H1 (cell line): ENCODE measurements around the gene NGEF. TPM values are rescaled to one million over a fixed set of nuclear protein-coding genes. Genes with fewer than 3 reads are reported as not detected.

Experiments used
- CTCF ChIA-PET: fragments of 300-600 bp; sonication (Branson Sonifier 250); formaldehyde crosslinking; loops from one replicate; lab custom pipeline; 2021; ENCODE audit not compliant: partially characterized antibody; lab: Charles Lee
- POLR2A ChIA-PET: fragments of 300-600 bp; sonication (Branson Sonifier 250); formaldehyde crosslinking; loops from one replicate; lab custom pipeline; 2021; ENCODE audit warnings: inconsistent platforms; ENCODE audit not compliant: partially characterized antibody; lab: Charles Lee
- DNase-seq, 2 experiments: peaks; one replicate each; pipeline versions ENCODE4 v3.0.0 to v3.0.0-alpha.2; 2010 to 2022; ENCODE audit warnings: low spot score in 2 of 2, low read depth in 1 of 2, mixed read lengths in 1 of 2
- FAIRE-seq: peaks from 2 replicates; lab custom pipeline; 2011; peaks lifted over from hg19 to GRCh38; lab: Jason Lieb, UNC
- H2AFZ ChIP-seq: 2 replicates; pipeline ENCODE4 v1.8.1; 2012; ENCODE audit warnings: low read length, inconsistent platforms
- H2AK5ac ChIP-seq: 2 replicates; pipeline ENCODE4 v1.6.1; 2013; ENCODE audit warnings: low read depth, low read length
- H2BK120ac ChIP-seq: replicated peaks from 2 replicates; pipeline ENCODE3; 2013; ENCODE audit warnings: low read depth, low read length, inconsistent platforms
- H2BK12ac ChIP-seq: 2 replicates; pipeline ENCODE4 v1.6.1; 2013; ENCODE audit warnings: low read depth, low read length
- H2BK15ac ChIP-seq: 2 replicates; pipeline ENCODE4 v1.6.1; 2013; ENCODE audit warnings: low read length
- H2BK20ac ChIP-seq: 2 replicates; pipeline ENCODE4 v1.6.1; 2013; ENCODE audit warnings: low read length
- H2BK5ac ChIP-seq: 2 replicates; pipeline ENCODE4 v1.6.1; 2013; ENCODE audit warnings: low read depth, low read length
- H3K14ac ChIP-seq: 2 replicates; pipeline ENCODE4 v1.6.1; 2013; ENCODE audit warnings: inconsistent platforms; ENCODE audit not compliant: insufficient read length
- H3K18ac ChIP-seq: 2 replicates; pipeline ENCODE4 v1.6.1; 2013; ENCODE audit warnings: low read length; ENCODE audit errors: extremely low read depth
- H3K23ac ChIP-seq: 2 replicates; pipeline ENCODE4 v1.6.1; 2013; ENCODE audit warnings: inconsistent platforms; ENCODE audit not compliant: insufficient read length
- H3K23me2 ChIP-seq: 2 replicates; pipeline ENCODE4 v1.6.1; 2013; ENCODE audit warnings: low read depth, low read length
- H3K27ac ChIP-seq: 2 replicates; pipeline ENCODE4 v1.6.1; 2011; ENCODE audit warnings: low read depth, low read length, inconsistent platforms
- H3K27me3 ChIP-seq, 4 experiments: replicated peaks in 1 of 4; 1 replicate in 1 of 4; 2 replicates in 3 of 4; pipeline versions ENCODE4 v1.6.1 to v1.8.1; 2011 to 2013; ENCODE audit warnings: low read length in 3 of 4, mild to moderate bottlenecking in 3 of 4, inconsistent platforms in 2 of 4, mixed read lengths in 2 of 4, moderate library complexity in 1 of 4; ENCODE audit not compliant: control insufficient read depth in 3 of 4, insufficient read depth in 3 of 4; ENCODE audit errors: extremely low read depth in 1 of 4
- H3K36me3 ChIP-seq, 4 experiments: 2 replicates each; pipeline versions ENCODE4 v1.6.1 to v1.8.1; 2011 to 2013; ENCODE audit warnings: mild to moderate bottlenecking in 4 of 4, low read length in 3 of 4, moderate library complexity in 2 of 4, control low read depth in 1 of 4, inconsistent platforms in 1 of 4; ENCODE audit not compliant: insufficient read depth in 4 of 4, control insufficient read depth in 2 of 4
- H3K4ac ChIP-seq: replicated peaks from 2 replicates; pipeline ENCODE3; 2013; ENCODE audit warnings: low read length, low read depth, mixed read lengths, inconsistent platforms; ENCODE audit not compliant: insufficient read length
- H3K4me1 ChIP-seq, 4 experiments: replicated peaks in 1 of 4; 1 replicate in 1 of 4; 2 replicates in 3 of 4; pipeline versions ENCODE4 v1.6.1 to v1.8.1; 2011 to 2013; ENCODE audit warnings: low read length in 3 of 4, inconsistent platforms in 2 of 4, mixed read lengths in 1 of 4; ENCODE audit not compliant: insufficient read depth in 4 of 4, control insufficient read depth in 3 of 4
- H3K4me2 ChIP-seq, 2 experiments: 2 replicates each; pipeline versions ENCODE4 v1.6.1 to v1.8.1; 2011 to 2013; ENCODE audit warnings: low read depth in 2 of 2, low read length in 2 of 2, control low read depth in 1 of 2, inconsistent platforms in 1 of 2, mild to moderate bottlenecking in 1 of 2; ENCODE audit not compliant: insufficient read depth in 1 of 2
- H3K4me3 ChIP-seq, 4 experiments: fragments of 200-600, 300-600 bp in 1 of 4; sonication (generic), shearing (Covaris generic), sonication (Bioruptor Twin) in 1 of 4; 2 replicates each; pipeline versions ENCODE4 v1.5.1 to v1.8.1; 2011 to 2016; ENCODE audit warnings: low read length in 4 of 4, low read depth in 3 of 4, control low read depth in 2 of 4, inconsistent platforms in 2 of 4, mild to moderate bottlenecking in 2 of 4, mixed read lengths in 1 of 4, moderate library complexity in 1 of 4; ENCODE audit not compliant: insufficient read depth in 2 of 4; ENCODE audit errors: extremely low read depth in 1 of 4
- H3K56ac ChIP-seq: replicated peaks from 2 replicates; pipeline ENCODE3; 2013; ENCODE audit warnings: low read depth, mild to moderate bottlenecking, mixed read lengths, low read length, inconsistent platforms; ENCODE audit not compliant: insufficient read length
- H3K79me1 ChIP-seq: 2 replicates; pipeline ENCODE4 v1.6.1; 2013; ENCODE audit warnings: low read depth, low read length, control low read depth
- H3K79me2 ChIP-seq, 2 experiments: 2 replicates each; pipeline versions ENCODE4 v1.6.1 to v1.8.1; 2012 to 2013; ENCODE audit warnings: low read length in 2 of 2, mild to moderate bottlenecking in 2 of 2, inconsistent platforms in 1 of 2; ENCODE audit not compliant: insufficient read depth in 2 of 2, control insufficient read depth in 1 of 2
- H3K9ac ChIP-seq, 4 experiments: replicated peaks in 1 of 4; 1 replicate in 1 of 4; 2 replicates in 3 of 4; pipeline versions ENCODE4 v1.6.1 to v1.8.1; 2011 to 2013; ENCODE audit warnings: low read depth in 3 of 4, low read length in 3 of 4, control low read depth in 2 of 4, mild to moderate bottlenecking in 2 of 4, moderate library complexity in 2 of 4, inconsistent platforms in 1 of 4; ENCODE audit errors: extremely low read depth in 1 of 4
- H3K9me3 ChIP-seq, 2 experiments: 2 replicates each; pipeline versions ENCODE4 v1.6.1 to v1.8.1; 2012 to 2013; ENCODE audit warnings: mild to moderate bottlenecking in 2 of 2, moderate library complexity in 2 of 2, control low read depth in 1 of 2, inconsistent platforms in 1 of 2, low read depth in 1 of 2, low read length in 1 of 2, mixed read lengths in 1 of 2; ENCODE audit not compliant: insufficient read depth in 2 of 2
- H4K20me1 ChIP-seq, 2 experiments: replicated peaks in 1 of 2; 2 replicates each; pipeline versions ENCODE3 to v1.8.1; 2011 to 2013; ENCODE audit warnings: inconsistent platforms in 2 of 2, low read length in 2 of 2, mild to moderate bottlenecking in 1 of 2; ENCODE audit not compliant: insufficient read depth in 2 of 2, control insufficient read depth in 1 of 2
- H4K5ac ChIP-seq: 2 replicates; pipeline ENCODE4 v1.6.1; 2013; ENCODE audit warnings: low read length, low read depth, mixed read lengths, inconsistent platforms; ENCODE audit not compliant: insufficient read length
- H4K8ac ChIP-seq: 2 replicates; pipeline ENCODE4 v1.8.0; 2013; ENCODE audit warnings: mild to moderate bottlenecking, moderate library complexity, low read length, inconsistent platforms; ENCODE audit not compliant: insufficient read depth; ENCODE audit errors: extremely low read depth
- H4K91ac ChIP-seq: replicated peaks from 2 replicates; pipeline ENCODE3; 2013; ENCODE audit warnings: low read length, mixed read lengths, inconsistent platforms; ENCODE audit not compliant: insufficient read length
- CEBPB ChIP-seq: IDR thresholded peaks from 2 replicates; pipeline ENCODE4 v1.6.1; 2012; ENCODE audit warnings: low read depth, low read length
- CTBP2 ChIP-seq: IDR thresholded peaks from 2 replicates; pipeline ENCODE4 v1.7.0; 2011; ENCODE audit warnings: borderline replicate concordance, mild to moderate bottlenecking, moderate library complexity, mixed read lengths, low read length; ENCODE audit not compliant: insufficient read depth, insufficient read length
- CTCF ChIP-seq, 3 experiments: IDR thresholded peaks; 1 replicate in 2 of 3; 2 replicates in 1 of 3; pipeline versions ENCODE4 v1.5.1 to v1.6.1; 2011; ENCODE audit warnings: low read length in 3 of 3, mild to moderate bottlenecking in 3 of 3, inconsistent platforms in 2 of 3, low read depth in 1 of 3, moderate library complexity in 1 of 3; ENCODE audit not compliant: insufficient read depth in 1 of 3; ENCODE audit errors: control extremely low read depth in 1 of 3
- JUN ChIP-seq: IDR thresholded peaks from 2 replicates; pipeline ENCODE4 v1.6.1; 2011; ENCODE audit warnings: low read depth, mild to moderate bottlenecking, improper control_type of control experiment, low read length
- KDM4A ChIP-seq: IDR thresholded peaks from one replicate; pipeline ENCODE4 v1.7.1; 2012; ENCODE audit warnings: low read depth, mild to moderate bottlenecking, moderate library complexity, low read length, inconsistent platforms; ENCODE audit not compliant: severe bottlenecking
- POLR2AphosphoS5 ChIP-seq: IDR thresholded peaks from 2 replicates; pipeline ENCODE4 v1.6.1; 2011; ENCODE audit warnings: low read depth, low read length
- POU5F1 ChIP-seq: IDR thresholded peaks from 2 replicates; pipeline ENCODE4 v1.6.1; 2011; ENCODE audit warnings: low read depth, mild to moderate bottlenecking, low read length, moderate library complexity
- RBBP5 ChIP-seq: IDR thresholded peaks from 2 replicates; pipeline ENCODE4 v1.7.1; 2012; ENCODE audit warnings: low read depth, mild to moderate bottlenecking, inconsistent platforms, low read length, moderate library complexity, borderline replicate concordance
- SIN3A ChIP-seq, 2 experiments: IDR thresholded peaks in 1 of 2; conservative IDR thresholded peaks in 1 of 2; 2 replicates each; pipeline ENCODE4 v1.6.1; 2011 to 2012; ENCODE audit warnings: low read length in 2 of 2, improper control_type of control experiment in 1 of 2, low read depth in 1 of 2, mild to moderate bottlenecking in 1 of 2
- TBP ChIP-seq: IDR thresholded peaks from 2 replicates; pipeline ENCODE4 v1.6.1; 2011; ENCODE audit warnings: low read depth, low read length, improper control_type of control experiment
- TEAD4 ChIP-seq: IDR thresholded peaks from 2 replicates; pipeline ENCODE4 v1.6.1; 2012; ENCODE audit warnings: low read depth, low read length, inconsistent platforms, mixed read lengths
- ZNF274 ChIP-seq: IDR thresholded peaks from 2 replicates; pipeline ENCODE4 v1.7.0; 2012; ENCODE audit warnings: low read length, borderline replicate concordance; ENCODE audit errors: extremely low read depth
- WGBS, 2 experiments: shearing (Covaris generic) in 1 of 2; methylation state at CpG; one replicate each; pipeline versions ENCODE4 v1.1.6 to v1.1.7; 2013 to 2015; ENCODE audit warnings: low lambda C conversion rate in 2 of 2, mixed read lengths in 2 of 2, inconsistent platforms in 1 of 2, low coverage in 1 of 2, missing lambda C conversion rate in 1 of 2; ENCODE audit not compliant: insufficient replicate concordance in 2 of 2, insufficient coverage in 1 of 2, insufficient read length in 1 of 2; ENCODE audit errors: extremely low coverage in 1 of 2, missing lambda C conversion rate in 1 of 2; 5-methylcytosine and 5-hydroxymethylcytosine counted together
- polyA plus RNA-seq, 7 experiments: library from polyadenylated mRNA; depleted of rRNA in 3 of 7; stranded (reverse) in 5 of 7; unstranded in 2 of 7; fragments of >200 nt in 5 of 7; fragments of 200-250 nt in 2 of 7; gene quantifications; 1 replicate in 5 of 7; 2 replicates in 1 of 7; 4 replicates in 1 of 7; pipeline versions ENCODE4 v1.2.1 to v1.2.3, GENCODE V29; 2011 to 2013; ENCODE audit warnings: missing spikeins in 2 of 7, mixed read lengths in 2 of 7
- total RNA-seq: library from RNA; stranded (reverse); fragmentation: NEBNext Ultra II Directional; extraction: Animal tissue kit (Norgen Biotek cat#: 25700); gene quantifications from 2 replicates; pipeline ENCODE4 v1.2.1, GENCODE V29; 2021

NGEF gene
- total and polyA plus RNA-seq, 2 of the 8 experiments (the other 6 are each of a cell fraction or from before 2014, with no cell fraction given): 2.7 to 3.2 TPM

- no peak for FAIRE-seq
- 60% methylated on average over 2 of the region's 2 CpGs; no CpG with 5 or more reads in 1 of the 2 experiments for WGBS, 2 experiments
- CTCF ChIA-PET: no interaction called here
Observed at GRCh38 chr2:232960862-232961261, 52.2 kb downstream of the NGEF start.

More at GRCh38 chr2:232960862-232961261, 52.2 kb downstream of the NGEF start:
- Histone ChIP-seq H3K4me2 (no peak overlapping the region), H3K9ac (no peak overlapping the region), H4K5ac (no peak overlapping the region), H3K4me1 (peaks cover 0 to 2% (median 0%) of the 10 kb centered on the region in 4 experiments; a peak in 2 of 7 replicates), H3K79me1 (no peaks in the 10 kb centered on the region), H2BK5ac (no peak overlapping the region), H4K91ac (no peak overlapping the region), H3K4me3 (no peak overlapping the region), H2BK15ac (no peak overlapping the region), H3K23me2 (no peaks in the 10 kb centered on the region), H3K79me2 (no peaks in the 10 kb centered on the region), H2AK5ac (no peak overlapping the region), H3K9me3 (peaks cover 0 to 8% of the 10 kb centered on the region in 2 experiments; a peak in 1 of 4 replicates), H3K56ac (no peak overlapping the region), H2AFZ (no peak overlapping the region), H3K27me3 (no peaks in the 10 kb centered on the region), H3K23ac (no peak overlapping the region), H3K14ac (no peak overlapping the region), H3K27ac (no peak overlapping the region), H2BK12ac (no peak overlapping the region), H2BK20ac (no peak overlapping the region), H4K20me1 (no peaks in the 10 kb centered on the region), H3K4ac (no peak overlapping the region), H3K18ac (no peak overlapping the region), H3K36me3 (no peaks in the 10 kb centered on the region), H2BK120ac (no peak overlapping the region), H4K8ac (no peak overlapping the region)
- POLR2A ChIA-PET: no interaction called here
- DNase-seq: no peak
- TF ChIP-seq CTCF (IDR thresholded peaks at IDR 0.05; ENCODE audit: control extremely low read depth in 1 of 3, insufficient read depth in 1 of 3, low read depth in 1 of 3, low read length in 3 of 3) (no peak), JUN (no peak), TBP (no peak), CTBP2 (no peak), POLR2AphosphoS5 (no peak), CEBPB (no peak), SIN3A (conservative IDR thresholded peaks at IDR 0.05 in 1 of 2, IDR thresholded peaks at IDR 0.05 in 1 of 2; ENCODE audit: low read depth in 1 of 2, low read length in 2 of 2) (no peak), RBBP5 (no peak), TEAD4 (no peak), KDM4A (no peak), ZNF274 (no peak), POU5F1 (no peak)
